ENCODE data around the gene CA6. TPM values are rescaled to one million over a fixed set of nuclear protein-coding genes. Genes with fewer than 3 reads are reported as not detected.
"Not testable (repeated sequence)": the region's sequence is repeated elsewhere in the genome, so short reads cannot be mapped to it uniquely, and the experiment has no call there.

The CA6 gene
- total RNA-seq, 1 donor from 2014 or later, result not detected

- no peak for DNase-seq (ENCODE audit: low spot score in 2 of 2)
- no peak for FAIRE-seq
These were observed 20.9 kb downstream of the CA6 start for GRCh38 chr1:8966606-8967005.

DNA sequence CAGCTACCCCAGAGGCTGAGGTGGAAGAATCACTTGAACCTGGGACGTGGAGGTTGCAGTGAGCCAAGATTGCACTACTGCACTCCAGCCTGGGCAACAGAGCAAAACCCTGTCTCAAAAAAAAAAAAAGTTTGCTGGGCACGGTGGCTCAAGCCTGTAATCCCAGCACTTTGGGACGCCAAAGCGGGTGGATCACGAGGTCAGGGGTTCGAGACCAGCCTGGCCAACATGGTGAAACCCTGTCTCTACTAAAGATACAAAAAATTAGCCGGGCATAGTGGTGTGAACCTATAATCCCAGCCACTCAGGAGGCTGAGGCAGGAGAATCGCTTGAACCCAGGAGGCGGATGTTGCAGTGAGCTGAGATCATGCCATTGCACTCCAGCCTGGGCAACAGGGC, 23.2 kb downstream of the CA6 start:
- not testable (repeated sequence) for FAIRE-seq; DNase-seq (ENCODE audit: low spot score in 2 of 2)

DNA sequence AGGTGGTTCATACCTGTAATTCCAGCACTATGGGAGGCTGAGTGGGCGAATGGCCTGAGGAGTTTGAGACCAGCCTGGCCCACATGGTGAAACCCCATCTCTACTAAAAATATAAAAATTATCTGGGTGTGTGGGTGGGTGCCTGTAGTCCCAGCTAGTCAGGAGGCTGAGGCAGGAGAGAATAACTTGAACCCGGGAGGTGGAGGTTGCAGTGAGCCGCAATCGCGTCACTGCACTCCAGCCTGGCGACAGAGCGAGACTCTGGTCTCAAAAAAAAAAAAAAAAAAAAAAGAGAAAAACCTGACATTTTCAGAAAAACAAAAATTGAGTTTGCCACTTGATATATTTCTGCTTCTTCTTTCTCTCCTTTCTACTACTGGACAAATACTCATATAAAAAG, 24.3 kb downstream of the CA6 start:
- FAIRE-seq (no peak), DNase-seq (ENCODE audit: low spot score in 2 of 2) (no peak)

DNA sequence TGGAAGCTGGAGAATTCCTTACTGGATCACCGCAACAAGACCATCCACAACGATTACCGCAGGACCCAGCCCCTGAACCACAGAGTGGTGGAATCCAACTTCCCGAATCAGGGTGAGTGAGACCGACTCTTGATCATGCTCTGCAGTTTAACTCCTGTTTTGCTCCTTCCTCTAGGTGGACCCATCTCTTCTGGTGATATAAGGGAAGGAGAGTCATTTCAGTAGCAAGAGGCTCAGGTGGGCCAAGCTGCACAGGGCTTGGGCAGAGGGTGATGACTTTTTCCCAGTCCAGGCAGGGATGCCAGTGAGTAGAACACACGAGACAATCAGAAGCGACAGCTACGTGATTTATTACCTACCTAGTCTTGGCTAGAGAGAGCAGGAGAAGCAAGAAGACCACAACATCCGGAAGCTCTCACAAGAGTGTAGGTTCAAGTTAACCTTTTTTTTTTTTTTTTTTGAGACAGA, 25.2 kb downstream of the CA6 start:
- FAIRE-seq (no peak), DNase-seq (ENCODE audit: low spot score in 2 of 2) (no peak)

GRCh38 chr1:8974551-8974950, 28.9 kb downstream of the CA6 start:
- FAIRE-seq, result no peak
- no peak for DNase-seq (ENCODE audit: low spot score in 2 of 2)

GRCh38 chr1:8976338-8976737, 30.7 kb downstream of the CA6 start:
- DNase-seq (ENCODE audit: low spot score in 2 of 2) (no peak), FAIRE-seq (no peak)

- DNase-seq (ENCODE audit: low spot score in 2 of 2) (no peak), FAIRE-seq (no peak)
These were observed 31.3 kb downstream of the CA6 start for GRCh38 chr1:8976896-8977450.

DNA sequence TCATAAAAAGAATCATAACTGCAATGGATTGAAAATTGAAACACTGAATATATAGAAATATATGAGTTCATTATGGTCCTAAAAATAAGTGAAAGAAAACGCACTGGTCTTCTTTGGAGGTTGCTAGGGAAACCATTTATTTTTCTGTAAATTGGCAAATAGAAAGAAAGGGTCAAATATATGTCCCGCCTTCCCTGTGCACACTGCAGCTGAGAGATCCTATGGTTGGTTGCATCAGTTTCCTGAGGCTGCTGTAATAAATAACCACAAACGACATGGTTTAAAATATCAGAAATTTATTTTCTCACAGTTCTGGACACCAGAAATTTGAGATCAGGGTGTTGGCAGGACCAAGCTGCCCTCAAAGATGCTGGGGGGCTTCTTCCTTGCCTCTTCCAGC, 35.0 kb downstream of the CA6 start:
- FAIRE-seq, result no peak

DNA sequence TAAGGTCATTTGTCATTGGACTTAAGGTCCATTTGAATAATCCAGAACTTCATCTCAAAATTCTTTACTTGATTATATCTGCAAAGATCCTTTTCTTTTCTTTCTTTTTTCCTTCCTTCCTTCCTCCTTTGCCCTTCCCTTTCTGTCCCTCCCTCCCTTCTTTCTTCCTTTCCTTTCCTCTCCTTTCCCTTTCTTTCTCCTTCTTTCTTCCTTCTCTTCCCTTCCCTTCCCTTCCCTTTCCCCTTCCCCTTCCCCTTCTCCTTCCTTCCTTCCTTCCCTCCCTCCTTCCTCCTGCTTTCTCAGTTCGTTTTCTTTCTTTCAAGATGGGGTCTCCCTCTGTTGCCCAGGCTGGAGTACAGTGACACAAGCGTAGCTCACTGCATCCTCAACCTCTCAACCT, 35.5 kb downstream of the CA6 start:
- DNase-seq (ENCODE audit: low spot score in 2 of 2), result no peak
- no peak for FAIRE-seq

More for the DNA sequence above, 35.0 kb downstream of the CA6 start:
- no peak for DNase-seq (ENCODE audit: low spot score in 2 of 2)

- FAIRE-seq (no peak), DNase-seq (ENCODE audit: low spot score in 2 of 2) (no peak)
These were observed 38.5 kb downstream of the CA6 start for GRCh38 chr1:8984203-8984602.

DNA sequence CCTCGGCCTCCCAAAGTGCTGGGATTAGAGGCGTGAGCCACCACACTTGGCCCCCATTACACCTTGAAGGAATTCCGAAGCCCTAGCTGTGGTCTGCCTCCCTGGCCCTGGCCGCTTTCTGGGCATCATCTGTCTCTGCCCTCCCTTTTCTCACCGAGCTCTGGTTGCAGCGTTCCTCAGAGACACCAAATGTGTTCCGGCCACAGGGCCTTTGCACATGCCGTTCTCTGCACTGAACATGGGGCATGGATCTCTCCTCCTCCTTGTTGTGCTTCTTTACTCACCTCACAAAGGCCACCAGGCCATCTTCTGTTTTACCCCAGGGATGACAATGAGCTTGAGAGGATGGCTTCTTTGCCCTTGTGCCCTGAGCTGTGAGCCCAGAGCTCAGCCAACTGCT, 39.3 kb downstream of the CA6 start:
- no peak for DNase-seq (ENCODE audit: low spot score in 2 of 2)
- no peak for FAIRE-seq

DNA sequence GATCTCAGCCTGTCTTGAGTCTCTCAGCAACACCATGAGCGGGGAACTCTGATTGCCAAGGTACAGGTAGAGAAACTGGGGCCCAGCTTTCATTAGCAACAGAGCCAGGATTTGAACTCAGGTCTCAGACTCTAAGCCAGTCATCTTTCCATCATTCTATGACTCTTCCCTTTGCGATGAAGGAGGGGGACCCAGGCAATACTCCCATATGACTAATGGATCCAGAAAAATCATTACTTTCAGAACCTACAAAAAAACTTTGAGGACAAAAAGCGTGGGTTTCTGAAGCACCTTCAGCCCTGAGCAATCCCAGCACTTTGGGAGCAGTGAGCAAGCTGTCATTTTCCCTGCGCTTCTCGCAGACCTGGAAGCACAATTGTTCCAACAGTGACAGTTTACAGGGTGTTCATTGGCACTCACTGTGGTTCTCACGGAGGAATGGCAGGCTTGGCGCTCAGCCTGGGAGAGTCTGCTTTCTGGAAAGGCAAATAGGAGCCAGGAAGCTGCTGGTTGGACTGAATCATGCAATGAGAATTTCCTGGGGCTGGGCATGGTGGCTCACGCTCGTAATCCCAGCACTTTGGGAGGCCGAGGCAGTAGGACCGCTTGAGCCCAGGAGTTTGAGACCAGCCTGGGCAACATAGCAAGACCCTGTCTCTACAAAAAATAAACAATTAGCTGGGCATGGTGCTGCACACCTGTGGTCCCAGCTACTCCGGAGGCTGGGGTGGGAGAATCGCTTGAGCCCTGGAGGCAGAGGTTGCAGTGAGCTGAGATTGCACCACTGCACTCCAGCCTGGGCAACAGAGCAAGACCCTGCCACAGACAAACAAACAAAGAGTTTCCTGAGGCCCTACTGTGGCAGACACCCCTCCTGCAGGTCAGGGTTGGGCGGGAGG, 40.5 kb downstream of the CA6 start:
- DNase-seq (ENCODE audit: low spot score in 2 of 2) (peak in 1 of 2 donors; percentile 44), FAIRE-seq (no peak)

DNA sequence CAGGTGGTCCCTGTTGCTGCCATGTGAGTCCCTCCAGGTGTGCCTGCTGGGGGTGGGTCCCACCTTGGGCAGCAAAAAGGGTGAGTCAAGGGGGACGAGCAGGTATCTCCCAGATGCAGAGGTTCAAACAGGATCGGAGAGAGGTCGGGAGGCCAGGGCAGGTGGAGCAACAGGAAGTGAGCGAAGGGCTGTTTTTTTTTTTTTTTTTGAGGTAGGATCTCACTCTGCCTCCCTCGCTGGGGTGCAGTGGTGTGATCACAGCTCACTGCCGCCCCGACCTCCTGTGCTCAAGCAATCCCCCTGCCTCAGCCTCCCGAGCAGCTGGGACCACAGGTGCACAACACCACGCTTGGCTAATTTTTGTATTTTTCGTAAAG, 41.1 kb downstream of the CA6 start:
- DNase-seq (ENCODE audit: low spot score in 2 of 2) (no peak), FAIRE-seq (no peak)

DNA sequence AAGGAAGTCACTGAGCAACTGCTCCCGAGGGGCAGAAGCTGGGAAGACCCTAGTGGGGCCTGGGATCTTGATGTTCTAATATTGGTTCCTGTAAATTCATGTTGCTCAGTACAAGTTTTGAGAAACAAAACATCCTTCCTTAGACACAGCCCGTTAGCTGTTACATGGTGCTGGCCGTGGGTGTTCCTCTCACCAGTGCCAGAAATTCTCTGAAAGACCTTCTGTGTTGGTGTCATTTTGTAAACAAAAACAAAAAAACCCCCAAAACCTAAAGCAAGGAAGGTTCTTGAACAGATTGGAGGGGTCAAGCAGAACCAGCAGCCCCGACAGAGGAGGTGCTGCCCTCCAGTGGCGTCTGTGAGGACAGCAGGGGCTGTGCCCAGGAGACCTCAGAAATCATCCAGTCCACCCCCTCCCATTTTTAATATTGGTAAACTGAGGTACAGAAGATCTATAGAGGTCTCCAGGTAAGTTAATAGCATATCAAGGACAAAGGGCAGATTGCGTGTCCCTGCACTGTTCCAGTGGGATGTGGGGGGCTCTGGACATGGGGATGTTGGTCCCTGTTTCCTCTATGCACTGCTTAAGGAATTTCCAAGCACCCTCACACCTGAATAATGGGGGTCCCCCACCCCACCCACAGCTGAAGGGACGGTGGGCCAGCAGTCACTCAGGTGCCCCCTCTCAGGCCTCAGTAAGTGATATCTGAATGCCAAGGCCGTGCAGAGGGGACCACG, 42.4 kb downstream of the CA6 start:
- FAIRE-seq (no peak), DNase-seq (ENCODE audit: low spot score in 2 of 2) (peak; percentile 52 to 76)

DNA sequence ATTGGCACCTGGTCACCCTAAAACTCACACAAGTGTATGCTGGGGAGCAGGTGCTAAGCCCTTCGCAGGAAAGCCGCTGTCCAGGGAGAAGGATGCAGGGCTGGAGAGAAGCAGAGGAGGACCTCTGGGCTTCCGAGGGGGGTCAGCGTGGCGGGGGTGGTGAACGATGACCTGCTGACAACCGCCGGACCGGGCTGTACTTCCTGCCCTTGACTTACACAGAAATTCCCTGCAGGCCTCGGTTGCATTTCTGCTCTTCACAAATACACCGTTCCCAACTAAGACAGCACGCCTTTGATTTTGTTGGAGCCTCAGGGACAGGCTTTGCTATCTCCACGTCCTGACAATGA, 42.9 kb downstream of the CA6 start:
- no peak for FAIRE-seq
- DNase-seq (ENCODE audit: low spot score in 2 of 2), result no peak

- no peak for FAIRE-seq
- DNase-seq (ENCODE audit: low spot score in 2 of 2), result no peak
These were observed 43.4 kb downstream of the CA6 start for GRCh38 chr1:8989061-8989460.

GRCh38 chr1:8989821-8990220, 44.2 kb downstream of the CA6 start:
- DNase-seq (ENCODE audit: low spot score in 2 of 2) (no peak), FAIRE-seq (no peak)

DNA sequence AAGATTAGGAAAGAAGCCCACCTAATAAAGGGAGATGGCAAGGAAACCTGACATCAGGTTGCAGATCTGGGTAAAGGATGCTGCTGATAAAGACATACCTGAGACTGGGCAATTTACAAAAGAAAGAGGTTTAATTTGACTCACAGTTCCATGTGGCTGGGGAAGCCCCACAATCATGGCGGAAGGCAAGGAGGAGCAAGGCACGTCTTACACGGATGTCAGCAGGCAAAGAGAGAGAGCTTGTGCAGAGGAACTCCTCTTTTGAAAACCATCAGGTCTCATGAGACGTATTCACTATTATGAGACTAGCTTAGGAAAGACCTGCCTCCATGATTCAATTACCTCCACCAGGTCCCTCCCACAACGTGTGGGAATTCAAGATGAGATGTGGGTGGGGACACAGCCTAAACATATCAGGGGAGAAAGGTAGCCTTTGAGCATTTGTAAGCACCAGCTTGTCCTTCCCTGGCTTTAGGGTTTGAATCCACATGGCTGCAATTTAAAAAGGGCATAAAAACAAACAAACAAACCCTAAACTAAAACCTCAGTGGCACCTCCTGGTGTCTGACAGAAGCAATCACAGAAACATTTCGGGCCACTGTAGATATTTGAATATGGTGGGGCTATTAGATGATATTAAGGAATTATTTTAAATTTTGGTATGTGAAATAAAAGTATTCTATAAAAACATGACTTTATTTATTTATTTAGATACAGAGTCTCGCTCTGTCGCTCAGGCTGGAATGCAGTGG, 47.4 kb downstream of the CA6 start:
- DNase-seq (ENCODE audit: low spot score in 2 of 2), result no peak
- FAIRE-seq, result no peak

- DNase-seq (ENCODE audit: low spot score in 2 of 2); FAIRE-seq: not testable (repeated sequence)
These were observed 48.5 kb downstream of the CA6 start for GRCh38 chr1:8993962-8994675.
